Fibroblast of lung (primary cell): ENCODE results near the gene THEM4. TPM values are rescaled to one million over a fixed set of nuclear protein-coding genes. Genes with fewer than 3 reads are reported as not detected.
"Not testable (repeated sequence)": the region's sequence is repeated elsewhere in the genome, so short reads cannot be mapped to it uniquely, and the experiment has no call there.

Source experiments
- DNase-seq, 2 donors: peaks; one replicate each; pipeline versions ENCODE4 v3.0.0 to v3.0.0-alpha.2; 2010; ENCODE audit warnings: low read depth in 2 of 2
- H2AFZ ChIP-seq: 2 replicates; pipeline ENCODE4 v1.5.1; 2012; ENCODE audit warnings: low read length, control low read depth, inconsistent platforms
- H3K27ac ChIP-seq: 2 replicates; pipeline ENCODE4 v1.5.1; 2011; ENCODE audit warnings: low read length, control low read depth; ENCODE audit not compliant: insufficient read depth
- H3K27me3 ChIP-seq: 2 replicates; pipeline ENCODE4 v1.5.1; 2011; ENCODE audit warnings: mild to moderate bottlenecking, low read length; ENCODE audit not compliant: control insufficient read depth, insufficient read depth
- H3K36me3 ChIP-seq: 2 replicates; pipeline ENCODE4 v1.5.1; 2011; ENCODE audit warnings: low read length; ENCODE audit not compliant: control insufficient read depth, insufficient read depth
- H3K4me1 ChIP-seq: 2 replicates; pipeline ENCODE4 v1.5.1; 2011; ENCODE audit warnings: low read length; ENCODE audit not compliant: control insufficient read depth, insufficient read depth; ENCODE audit errors: extremely low read depth
- H3K4me2 ChIP-seq: 2 replicates; pipeline ENCODE4 v1.5.1; 2011; ENCODE audit warnings: low read length, control low read depth; ENCODE audit not compliant: insufficient read depth; ENCODE audit errors: extremely low read depth
- H3K4me3 ChIP-seq, 4 experiments: fragments of 200-600 bp in 1 of 4; sonication (generic) in 1 of 4; replicated peaks in 1 of 4; 2 replicates each; pipeline ENCODE4 v1.5.1; 2011 to 2016; ENCODE audit warnings: low read length in 4 of 4, low read depth in 3 of 4, mild to moderate bottlenecking in 3 of 4, control low read depth in 2 of 4, inconsistent platforms in 1 of 4, mixed read lengths in 1 of 4; ENCODE audit not compliant: insufficient read depth in 1 of 4; ENCODE audit errors: control extremely low read depth in 1 of 4
- H3K79me2 ChIP-seq: 2 replicates; pipeline ENCODE4 v1.5.1; 2012; ENCODE audit warnings: mild to moderate bottlenecking, low read length, inconsistent platforms; ENCODE audit not compliant: control insufficient read depth, insufficient read depth
- H3K9ac ChIP-seq: 2 replicates; pipeline ENCODE4 v1.5.1; 2011; ENCODE audit warnings: mild to moderate bottlenecking, low read length, control low read depth; ENCODE audit not compliant: insufficient read depth
- H3K9me3 ChIP-seq: 2 replicates; pipeline ENCODE4 v1.5.1; 2012; ENCODE audit warnings: low read depth, low read length; ENCODE audit not compliant: control insufficient read depth, insufficient read depth
- H4K20me1 ChIP-seq: 2 replicates; pipeline ENCODE4 v1.5.1; 2011; ENCODE audit warnings: low read length; ENCODE audit not compliant: control insufficient read depth, insufficient read depth; ENCODE audit errors: extremely low read depth
- EZH2 ChIP-seq: IDR thresholded peaks from 2 replicates; pipeline ENCODE4 v1.5.1; 2012; ENCODE audit warnings: low read length, control low read depth, mild to moderate bottlenecking; ENCODE audit errors: missing control alignments
- polyA plus RNA-seq, 2 donors: library from polyadenylated mRNA; depleted of rRNA in 1 of 2; stranded (reverse) in 1 of 2; unstranded in 1 of 2; fragments of >200 nt; gene quantifications; 2 replicates each; pipeline ENCODE4 v1.2.1, GENCODE V29; 2011 to 2012; ENCODE audit warnings: missing spikeins in 1 of 2
- total RNA-seq: library from RNA; depleted of rRNA; stranded (reverse); fragments of >200 nt; gene quantifications from 2 replicates; pipeline ENCODE4 v1.2.1, GENCODE V29; 2014
- TF ChIP-seq, protein P1 (sequence below), 2 donors: IDR thresholded peaks in 1 of 2; conservative IDR thresholded peaks in 1 of 2; 1 replicate in 1 of 2; 2 replicates in 1 of 2; pipeline ENCODE4 v1.5.1; 2011 to 2012; ENCODE audit warnings: low read length in 2 of 2, control low read depth in 1 of 2, inconsistent platforms in 1 of 2, low read depth in 1 of 2, mild to moderate bottlenecking in 1 of 2

Gene THEM4
- total and polyA plus RNA-seq, 2 donors (not counting 1 experiment from before 2014, with no cell fraction given) = 6.4 to 18.7 TPM

DNA sequence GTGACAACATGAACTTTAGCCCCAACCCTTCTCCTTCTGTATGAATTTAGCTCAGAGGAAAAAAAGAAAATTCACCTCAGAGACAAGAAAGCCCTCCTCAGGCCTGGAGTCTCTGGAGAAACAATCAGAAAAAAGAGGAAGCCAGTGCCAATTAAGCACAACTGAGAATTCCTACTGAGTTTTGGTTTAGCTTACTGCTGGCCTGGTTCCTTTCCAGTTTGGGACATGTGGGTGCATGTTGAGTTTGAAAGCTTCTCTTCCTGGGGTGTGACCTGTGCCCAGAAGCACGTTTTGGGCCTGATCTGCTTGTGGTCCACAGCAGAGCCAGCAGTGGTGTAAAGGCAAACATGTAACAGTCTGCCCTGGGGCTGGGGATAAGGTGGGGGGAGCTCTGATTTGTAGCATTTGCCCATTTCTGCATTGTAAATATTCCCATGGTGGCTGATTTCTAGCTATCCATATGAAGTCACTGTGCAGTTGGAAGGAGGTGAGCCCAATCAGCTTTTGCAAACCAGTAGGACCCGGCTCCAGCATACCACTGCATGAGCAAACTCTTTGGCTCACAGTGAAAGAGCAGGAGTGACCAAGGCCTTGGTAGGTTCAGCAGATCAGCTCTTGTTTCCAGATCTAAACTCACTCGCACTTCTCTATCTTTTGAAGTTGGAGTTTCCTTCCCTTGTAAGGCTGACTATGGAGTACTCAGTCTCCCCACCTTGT is 51.1 kb downstream of the THEM4 start:
- Histone ChIP-seq H3K4me2 (no peak overlapping the region), H3K27ac (no peak overlapping the region), H2AFZ (no peak overlapping the region), H3K79me2 (no peaks in the 10 kb centered on the region), H4K20me1 (no peaks in the 10 kb centered on the region), H3K27me3 (peaks cover 5% of the 10 kb centered on the region), H3K9me3 (no peaks in the 10 kb centered on the region), H3K9ac (no peak overlapping the region), H3K4me3 (no peak overlapping the region), H3K36me3 (no peaks in the 10 kb centered on the region), H3K4me1 (no peaks in the 10 kb centered on the region)
- no peak for TF ChIP-seq EZH2
- TF ChIP-seq, protein P1, sequence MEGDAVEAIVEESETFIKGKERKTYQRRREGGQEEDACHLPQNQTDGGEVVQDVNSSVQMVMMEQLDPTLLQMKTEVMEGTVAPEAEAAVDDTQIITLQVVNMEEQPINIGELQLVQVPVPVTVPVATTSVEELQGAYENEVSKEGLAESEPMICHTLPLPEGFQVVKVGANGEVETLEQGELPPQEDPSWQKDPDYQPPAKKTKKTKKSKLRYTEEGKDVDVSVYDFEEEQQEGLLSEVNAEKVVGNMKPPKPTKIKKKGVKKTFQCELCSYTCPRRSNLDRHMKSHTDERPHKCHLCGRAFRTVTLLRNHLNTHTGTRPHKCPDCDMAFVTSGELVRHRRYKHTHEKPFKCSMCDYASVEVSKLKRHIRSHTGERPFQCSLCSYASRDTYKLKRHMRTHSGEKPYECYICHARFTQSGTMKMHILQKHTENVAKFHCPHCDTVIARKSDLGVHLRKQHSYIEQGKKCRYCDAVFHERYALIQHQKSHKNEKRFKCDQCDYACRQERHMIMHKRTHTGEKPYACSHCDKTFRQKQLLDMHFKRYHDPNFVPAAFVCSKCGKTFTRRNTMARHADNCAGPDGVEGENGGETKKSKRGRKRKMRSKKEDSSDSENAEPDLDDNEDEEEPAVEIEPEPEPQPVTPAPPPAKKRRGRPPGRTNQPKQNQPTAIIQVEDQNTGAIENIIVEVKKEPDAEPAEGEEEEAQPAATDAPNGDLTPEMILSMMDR (conservative IDR thresholded peaks at IDR 0.05 in 1 of 2, IDR thresholded peaks at IDR 0.05 in 1 of 2; ENCODE audit: low read depth in 1 of 2, low read length in 2 of 2) = no peak
- peak in 1 of 2 donors; percentile 28 for DNase-seq

DNA sequence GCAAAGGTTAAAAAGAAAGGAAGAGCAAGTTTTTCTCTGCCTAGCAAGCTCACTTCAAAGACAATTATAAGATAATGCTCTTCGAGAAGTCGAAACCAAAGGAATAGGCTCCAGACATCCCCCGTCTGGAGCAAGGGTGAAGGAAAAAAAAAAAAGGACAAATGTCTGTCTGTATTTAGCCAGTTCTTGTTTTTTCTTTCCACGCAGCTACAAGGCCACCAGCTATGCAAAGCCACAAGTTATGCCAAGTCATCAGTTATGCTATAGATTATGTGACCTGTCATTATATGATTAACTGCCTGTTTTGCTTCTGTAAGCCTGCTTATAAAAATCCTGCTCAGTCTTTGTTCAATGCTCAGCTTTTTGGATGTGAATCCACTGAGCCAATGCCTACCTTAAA is 53.4 kb downstream of the THEM4 start:
- H3K27me3 ChIP-seq = peaks cover 19% of the 10 kb centered on the region
- TF ChIP-seq, protein P1 (conservative IDR thresholded peaks at IDR 0.05 in 1 of 2, IDR thresholded peaks at IDR 0.05 in 1 of 2; ENCODE audit: low read depth in 1 of 2, low read length in 2 of 2) = no peak
- no peak for TF ChIP-seq EZH2
- no peaks in the 10 kb centered on the region for H3K36me3 ChIP-seq
- DNase-seq = no peak
- H3K9me3 ChIP-seq = no peaks in the 10 kb centered on the region
- no peak overlapping the region for H3K4me2 ChIP-seq
- no peak overlapping the region for H3K9ac ChIP-seq
- no peak overlapping the region for H3K4me3 ChIP-seq
- H3K79me2 ChIP-seq = no peaks in the 10 kb centered on the region
- no peak overlapping the region for H2AFZ ChIP-seq
- no peak overlapping the region for H3K27ac ChIP-seq
- H3K4me1 ChIP-seq = no peaks in the 10 kb centered on the region
- H4K20me1 ChIP-seq = no peaks in the 10 kb centered on the region

DNA sequence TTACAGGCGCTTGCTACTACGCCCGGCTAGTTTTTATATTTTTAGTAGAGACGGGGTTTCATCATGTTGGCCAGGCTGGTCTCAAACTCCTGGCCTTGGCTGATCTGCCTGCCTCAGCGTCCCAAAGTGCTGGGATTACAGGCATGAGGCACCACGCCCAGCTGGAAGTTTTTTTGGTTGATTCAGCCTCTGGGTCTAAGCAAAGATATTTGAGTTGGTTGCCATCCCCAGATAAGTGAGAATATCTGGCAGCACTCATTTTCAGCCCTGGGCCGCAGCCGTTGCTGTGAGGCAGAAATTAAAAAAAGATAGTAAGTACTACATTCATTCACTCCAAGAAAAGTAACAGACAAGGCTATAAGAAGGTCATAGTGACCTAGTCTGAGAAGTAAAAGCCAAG is 53.8 kb downstream of the THEM4 start:
- H4K20me1 ChIP-seq, H3K4me3 ChIP-seq, H2AFZ ChIP-seq, H3K4me2 ChIP-seq, DNase-seq, H3K9me3 ChIP-seq, H3K9ac ChIP-seq, H3K79me2 ChIP-seq, H3K27ac ChIP-seq, H3K36me3 ChIP-seq, H3K4me1 ChIP-seq: not testable (repeated sequence)
- H3K27me3 ChIP-seq = peaks cover 19% of the 10 kb centered on the region
